GM23248 (cell line): ENCODE results near the gene NTN5.

ENCODE experiments used
- EZH2 ChIP-seq: fragments of 200-600 bp; sonication (generic); IDR thresholded peaks from 2 replicates; pipeline ENCODE4 v1.6.1; 2018; ENCODE audit warnings: antibody characterized with exemption, mild to moderate bottlenecking; ENCODE audit not compliant: insufficient read depth, poor library complexity, severe bottlenecking
- EZH2phosphoT487 ChIP-seq: fragments of 200-600 bp; sonication (generic); IDR thresholded peaks from 2 replicates; pipeline ENCODE4 v1.6.1; 2018; ENCODE audit warnings: antibody characterized with exemption, moderate library complexity, mild to moderate bottlenecking, low read depth; ENCODE audit not compliant: insufficient read depth

DNA sequence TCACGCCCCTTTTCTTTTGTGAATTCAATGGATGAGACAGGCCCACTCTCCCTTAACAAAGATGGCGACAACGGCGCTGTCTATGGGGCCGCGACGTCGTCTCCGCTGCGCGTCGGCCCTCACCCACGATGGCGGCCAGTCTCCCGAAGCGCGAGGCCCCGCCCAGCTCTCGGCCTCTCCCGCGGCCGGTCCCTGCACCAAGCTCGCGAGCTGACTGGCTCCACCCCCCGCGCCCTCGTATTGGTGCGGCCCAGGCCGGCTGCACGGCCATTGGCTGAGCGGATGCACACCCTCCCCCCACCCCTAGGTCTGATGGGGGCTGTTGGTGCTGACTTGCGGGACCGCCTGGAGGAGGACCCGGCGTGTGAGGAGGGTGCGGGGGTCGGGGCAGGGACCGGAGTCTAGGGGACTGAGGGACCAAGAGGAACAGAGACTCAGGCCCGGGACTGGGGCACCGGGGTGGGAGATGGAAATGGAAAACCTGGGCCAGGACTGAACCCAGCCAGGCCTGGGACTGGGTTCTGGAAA is 48.7 kb downstream of the NTN5 start:
- TF ChIP-seq EZH2phosphoT487 (no peak), EZH2 (no peak)
